T-helper 2 cell (primary cell): Measurements from ENCODE around the gene TAF11L5.
"Not testable (repeated sequence)": the region's sequence is repeated elsewhere in the genome, so short reads cannot be mapped to it uniquely, and the experiment has no call there.

Source experiments
- DNase-seq, 5 experiments: peaks; one replicate each; pipeline versions ENCODE4 v3.0.0 to v3.0.0-alpha.2; 2012 to 2022
- total RNA-seq, 2 donors: gene quantifications; one replicate each; lab custom pipeline; 2026; lab: John Stamatoyannopoulos, UW

The TAF11L5 gene
- 0 reads per million in 2 donors for total RNA-seq

DNA sequence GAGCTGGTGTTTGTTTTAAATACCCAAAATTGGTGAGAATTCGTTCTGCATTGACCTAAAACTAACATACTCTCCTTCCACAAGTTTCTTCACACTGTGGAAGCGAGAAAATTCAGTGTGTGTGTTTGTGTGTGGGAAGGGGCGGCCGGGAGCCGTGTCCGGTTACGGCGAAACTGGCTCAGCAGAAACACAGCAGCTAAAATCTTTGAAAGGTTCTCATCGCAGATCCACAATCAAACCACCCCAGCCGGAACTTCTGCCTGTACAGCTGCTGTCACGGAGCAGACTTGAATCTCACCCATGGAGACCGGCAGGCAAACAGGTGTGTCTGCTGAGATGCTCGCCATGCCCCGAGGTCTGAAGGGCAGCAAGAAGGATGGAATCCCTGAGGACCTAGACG lies at the start of gene TAF11L5:
Gene TAF11L5 (plus strand): TSS at position 301 of the 400 bp plus-strand sequence.
- DNase-seq: not testable (repeated sequence)

DNA sequence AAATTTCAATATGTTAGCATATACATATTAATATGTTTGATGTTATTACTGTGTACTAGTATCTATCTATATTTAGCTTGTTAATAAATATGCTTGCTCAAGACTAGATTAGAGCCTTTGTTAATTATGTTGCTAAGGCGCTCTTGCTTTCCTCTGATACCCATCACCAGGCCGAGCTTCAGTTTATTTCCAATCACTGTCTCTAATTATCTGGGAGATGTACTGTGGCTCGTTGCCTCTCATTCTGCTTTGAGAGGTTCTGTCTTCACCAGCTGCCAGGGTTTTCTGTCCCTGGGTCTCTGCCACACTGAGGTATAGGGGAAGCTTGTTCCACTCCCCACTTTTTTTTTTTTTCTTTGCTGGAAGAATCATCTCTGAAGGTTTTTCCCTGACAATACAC lies 48.0 kb upstream of the TAF11L5 start:
- no peak for DNase-seq

DNA sequence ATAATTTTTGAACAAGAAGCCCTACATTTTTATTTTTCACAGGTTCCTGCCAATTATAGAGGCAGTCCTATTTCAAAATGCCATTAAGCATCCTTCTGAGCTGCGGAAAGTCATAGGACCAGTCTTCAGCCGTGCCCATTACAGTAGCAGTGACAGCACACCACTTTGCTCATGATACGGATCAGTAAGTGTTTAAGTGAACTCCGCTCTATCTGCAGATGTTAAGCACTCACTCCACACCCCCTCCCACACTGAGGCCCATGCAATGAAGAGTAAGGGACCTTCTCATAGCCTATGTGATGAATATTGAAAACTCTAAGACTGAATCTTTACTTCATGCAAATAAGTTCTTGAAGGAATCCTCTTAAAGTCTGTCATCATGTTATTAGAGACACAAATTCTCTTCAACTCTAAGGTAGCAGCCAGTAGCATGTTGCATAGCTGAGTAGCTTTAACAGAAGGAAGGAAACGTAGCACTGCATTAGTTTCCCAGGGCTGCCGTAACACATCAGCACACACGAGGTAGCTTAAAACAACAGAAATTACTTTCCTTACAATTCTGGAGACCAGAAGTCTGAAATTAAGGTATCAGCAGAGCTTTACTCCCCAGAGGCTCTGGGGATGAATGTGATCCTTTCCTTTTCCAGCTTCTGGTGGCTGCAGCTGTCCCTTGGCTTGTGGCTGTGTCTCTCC lies 47.3 kb upstream of the TAF11L5 start:
- DNase-seq: no peak

DNA sequence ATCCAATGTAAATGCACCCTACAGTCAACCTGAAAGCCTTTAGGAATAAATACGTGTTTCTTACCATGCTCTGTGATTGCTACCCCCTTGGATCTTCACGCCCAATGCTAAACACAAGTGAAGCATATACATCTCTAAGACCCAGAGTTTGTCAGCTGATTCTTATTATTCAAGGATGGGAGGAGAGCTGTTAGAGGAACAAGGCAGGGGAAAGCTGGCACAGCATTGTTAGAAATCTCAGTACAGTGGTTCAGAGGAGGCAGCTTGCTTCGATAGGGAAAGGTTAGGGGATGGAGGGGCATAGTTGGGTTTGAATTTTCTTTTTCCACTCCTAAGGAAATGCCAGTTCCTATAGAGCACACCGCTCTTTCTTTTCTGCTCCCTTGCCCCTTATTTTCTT lies 43.7 kb upstream of the TAF11L5 start:
- DNase-seq: no peak

DNA sequence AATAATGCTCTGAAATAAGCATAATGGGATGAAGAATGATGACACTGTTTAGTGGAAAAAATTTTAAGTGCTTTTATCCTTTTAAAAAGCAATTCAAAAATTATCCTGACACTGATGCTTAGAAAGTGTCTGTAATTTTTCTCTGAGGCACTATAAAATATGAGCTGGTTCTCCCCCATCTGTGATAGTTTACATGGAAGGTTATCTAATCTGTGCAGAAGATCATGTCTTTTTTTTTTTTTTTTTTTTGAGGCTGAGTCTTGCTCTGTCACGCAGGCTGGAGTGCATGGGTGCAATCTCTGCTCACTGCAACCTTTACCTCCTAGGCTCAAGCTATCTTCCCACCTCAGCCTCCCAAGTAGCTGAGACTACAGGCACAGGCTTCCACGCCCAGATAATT lies 42.2 kb upstream of the TAF11L5 start:
- DNase-seq: no peak

DNA sequence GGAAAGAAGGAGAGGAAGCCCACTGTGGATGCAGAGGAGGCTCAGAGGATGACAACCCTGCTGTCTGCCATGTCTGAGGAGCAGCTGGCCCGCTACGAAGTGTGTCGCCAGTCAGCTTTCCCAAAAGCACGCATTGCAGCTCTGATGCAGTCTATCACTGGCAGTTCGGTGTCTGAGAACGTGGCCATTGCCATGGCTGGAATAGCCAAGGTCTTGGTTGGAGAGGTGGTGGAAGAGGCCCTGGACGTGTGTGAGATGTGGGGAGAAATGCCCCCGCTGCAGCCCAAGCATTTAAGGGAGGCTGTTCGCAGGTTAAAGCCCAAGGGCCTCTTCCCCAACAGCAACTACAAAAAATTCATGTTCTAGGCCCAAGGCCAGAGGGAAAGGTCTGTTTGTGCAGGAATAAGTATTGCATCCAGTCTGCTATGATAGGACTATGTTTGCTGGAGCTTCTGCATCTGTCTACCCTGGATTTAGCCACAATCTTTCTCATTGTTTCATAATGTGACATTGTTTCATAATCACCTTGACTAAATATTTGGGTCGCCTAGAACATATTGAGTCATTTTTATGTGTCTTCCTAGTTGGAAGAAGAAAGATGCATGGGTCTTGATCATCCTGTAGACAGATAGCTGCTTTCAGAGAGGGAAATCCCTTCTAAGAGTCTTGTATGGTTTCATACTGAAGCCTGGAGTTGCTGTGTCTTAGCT lies 38.4 kb upstream of the TAF11L5 start:
- DNase-seq: not testable (repeated sequence)

DNA sequence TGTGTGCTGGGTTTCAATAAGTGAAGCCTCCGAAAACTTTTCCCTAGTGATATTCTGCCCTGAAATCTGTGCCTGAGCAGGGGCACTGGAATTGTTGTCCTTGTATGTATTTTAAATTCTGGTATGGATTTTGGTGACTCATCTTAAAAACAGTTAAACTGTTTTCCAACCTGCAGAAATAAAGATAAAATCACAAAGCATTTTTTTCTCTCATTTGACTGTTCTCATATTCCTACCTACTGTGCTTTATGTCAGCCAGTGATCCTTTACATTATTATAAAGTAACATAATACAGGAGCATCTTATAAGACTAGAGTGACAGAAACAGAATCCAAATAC lies 37.9 kb upstream of the TAF11L5 start:
- DNase-seq: no peak

DNA sequence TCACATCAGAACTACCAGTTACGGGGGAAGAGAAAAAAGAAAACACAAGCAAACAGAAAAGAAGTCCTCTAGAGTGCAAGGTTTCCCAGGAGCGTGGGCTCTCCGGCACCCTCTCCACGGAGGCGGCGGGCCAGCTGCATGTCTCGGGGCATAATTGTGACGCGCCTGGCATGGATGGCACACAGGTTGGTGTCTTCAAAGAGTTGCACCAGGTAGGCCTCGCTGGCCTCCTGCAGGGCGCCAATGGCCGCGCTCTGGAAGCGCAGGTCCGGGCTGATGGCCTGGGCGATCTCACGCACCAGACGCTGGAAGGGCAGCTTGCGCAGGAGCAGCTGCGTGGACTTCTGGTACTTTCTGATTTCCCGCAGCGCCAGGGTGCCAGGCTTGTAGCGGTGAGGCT lies 33.8 kb upstream of the TAF11L5 start:
- DNase-seq: not testable (repeated sequence)

DNA sequence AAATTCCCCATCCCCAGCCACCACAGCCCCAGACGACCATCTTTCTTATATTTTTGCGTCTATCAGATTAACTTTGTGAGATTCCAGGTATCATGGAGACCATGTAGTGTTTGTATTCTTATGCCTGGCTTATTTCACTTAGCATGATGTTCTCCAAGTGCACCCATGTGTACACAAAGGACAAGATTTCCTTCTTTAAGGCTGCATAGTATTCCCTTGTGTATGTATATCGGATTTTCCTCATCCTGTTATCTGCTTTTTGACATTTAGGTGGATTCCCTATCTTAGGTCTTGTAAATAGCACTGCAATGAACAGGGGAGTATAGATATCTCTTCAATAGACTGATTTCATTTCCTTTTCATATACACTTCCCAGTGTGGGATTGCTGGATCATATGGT lies 32.3 kb upstream of the TAF11L5 start:
- no peak for DNase-seq

DNA sequence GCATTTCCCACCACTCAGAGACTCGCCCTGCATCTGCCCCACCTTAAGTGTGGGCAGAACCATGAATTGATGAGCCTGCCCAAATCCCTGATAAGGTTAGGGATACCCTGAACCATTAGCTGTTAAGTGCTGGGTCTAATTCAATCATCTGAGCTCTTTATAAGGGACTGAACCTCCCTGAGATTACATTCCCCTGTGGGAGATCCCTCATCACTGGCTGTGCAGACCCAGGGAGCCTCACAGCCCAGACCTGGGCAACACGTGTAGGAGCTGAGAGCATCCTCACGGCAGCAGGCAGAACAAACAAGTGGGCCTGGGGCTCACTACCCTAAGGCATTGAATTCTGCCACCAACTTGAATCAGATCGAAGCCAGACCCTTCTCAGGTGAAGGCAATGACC lies 27.6 kb upstream of the TAF11L5 start:
- DNase-seq: no peak

DNA sequence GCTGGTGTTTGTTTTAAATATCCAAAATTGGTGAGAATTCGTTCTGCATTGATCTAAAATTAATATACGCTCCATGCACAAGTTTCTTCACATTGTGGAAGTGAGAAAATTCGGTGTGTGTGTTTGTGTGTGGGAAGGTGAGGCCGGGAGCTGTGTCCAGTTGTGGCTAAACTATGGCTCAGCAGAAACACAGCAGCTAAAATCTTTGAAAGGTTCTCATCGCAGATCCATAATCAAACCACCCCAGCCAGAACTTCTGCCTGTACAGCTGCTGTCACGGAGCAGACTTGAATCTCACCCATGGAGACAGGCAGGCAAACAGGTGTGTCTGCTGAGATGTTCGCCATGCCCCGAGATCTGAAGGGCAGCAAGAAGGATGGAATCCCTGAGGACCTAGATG lies 27.1 kb upstream of the TAF11L5 start, which contains the start of gene TAF11L2:
Gene TAF11L2 (plus strand): TSS at position 301 of the 400 bp plus-strand sequence.
- DNase-seq: not testable (repeated sequence)

DNA sequence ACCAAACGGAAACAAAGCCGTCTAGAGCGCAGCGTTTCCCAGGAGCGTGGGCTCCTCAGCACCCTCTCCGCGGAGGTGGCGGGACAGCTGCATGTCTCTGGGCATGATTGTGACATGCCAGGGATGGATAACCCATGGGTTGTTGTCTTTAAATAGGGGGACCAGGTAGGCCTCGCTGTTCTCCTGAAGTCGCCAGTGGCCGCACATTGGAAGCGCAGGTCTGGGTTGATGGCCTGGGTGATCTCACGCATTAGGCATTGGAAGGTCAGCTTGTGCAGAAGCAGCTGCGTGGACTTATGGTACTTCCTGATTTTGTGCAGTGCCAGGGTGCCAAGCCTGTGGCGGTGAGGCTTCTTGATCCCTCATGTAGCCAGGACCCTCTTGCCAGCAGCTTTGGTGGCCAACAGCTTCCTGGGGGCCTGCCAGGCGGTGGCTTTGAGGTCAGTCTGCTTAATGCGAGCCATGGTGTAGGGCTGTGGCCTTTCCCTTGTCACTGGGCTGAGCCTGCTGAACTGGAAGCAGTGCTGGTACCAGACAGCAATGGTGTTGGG lies 13.2 kb upstream of the TAF11L5 start:
- DNase-seq: no peak

DNA sequence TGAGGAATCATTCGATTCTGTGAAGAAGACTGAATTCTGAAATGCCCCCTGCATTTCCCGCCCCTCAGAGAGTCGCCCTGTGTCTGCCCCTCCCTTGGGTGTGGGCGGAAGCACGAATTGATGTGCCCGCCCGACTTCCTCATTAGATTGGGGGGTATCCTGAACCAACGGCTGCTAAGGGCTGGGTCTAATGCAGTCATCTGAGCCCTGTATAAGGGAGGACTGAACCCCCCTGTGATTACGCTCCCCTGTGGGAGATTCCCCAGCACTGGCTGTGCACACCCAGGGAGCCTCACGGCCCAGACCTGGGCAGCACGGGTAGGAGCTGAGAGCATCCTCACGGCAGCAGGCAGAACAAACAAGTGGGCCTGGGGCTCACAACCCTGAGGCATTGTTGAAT lies 7.5 kb upstream of the TAF11L5 start:
- peak in 1 of 5 experiments; percentile 10 for DNase-seq

DNA sequence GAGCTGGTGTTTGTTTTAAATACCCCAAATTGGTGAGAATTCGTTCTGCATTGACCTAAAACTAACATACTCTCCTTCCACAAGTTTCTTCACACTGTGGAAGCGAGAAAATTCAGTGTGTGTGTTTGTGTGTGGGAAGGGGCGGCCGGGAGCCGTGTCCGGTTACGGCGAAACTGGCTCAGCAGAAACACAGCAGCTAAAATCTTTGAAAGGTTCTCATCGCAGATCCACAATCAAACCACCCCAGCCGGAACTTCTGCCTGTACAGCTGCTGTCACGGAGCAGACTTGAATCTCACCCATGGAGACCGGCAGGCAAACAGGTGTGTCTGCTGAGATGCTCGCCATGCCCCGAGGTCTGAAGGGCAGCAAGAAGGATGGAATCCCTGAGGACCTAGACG lies 7.0 kb upstream of the TAF11L5 start, which contains the start of gene TAF11L3:
Gene TAF11L3 (plus strand): TSS at position 301 of the 400 bp plus-strand sequence.
- DNase-seq: not testable (repeated sequence)

DNA sequence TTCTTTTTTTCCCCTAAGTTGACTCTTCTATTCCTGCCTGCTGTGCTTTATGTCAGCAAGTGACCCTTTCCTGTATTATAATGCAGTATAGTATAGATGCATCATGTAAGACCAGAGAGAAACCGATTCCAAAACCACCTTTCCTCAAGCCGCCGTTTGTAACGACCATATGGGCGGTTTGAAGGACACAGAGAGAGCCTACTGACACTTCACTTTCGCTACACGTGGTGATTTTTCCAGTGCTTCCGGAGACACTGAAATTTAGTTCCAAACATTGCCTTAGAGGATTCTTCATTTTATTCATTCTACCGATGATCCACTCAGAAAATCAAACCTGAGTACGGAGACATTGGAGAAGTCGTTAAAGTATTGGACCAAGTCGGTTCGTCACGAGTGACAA lies 5.5 kb upstream of the TAF11L5 start:
- DNase-seq: not testable (repeated sequence)

DNA sequence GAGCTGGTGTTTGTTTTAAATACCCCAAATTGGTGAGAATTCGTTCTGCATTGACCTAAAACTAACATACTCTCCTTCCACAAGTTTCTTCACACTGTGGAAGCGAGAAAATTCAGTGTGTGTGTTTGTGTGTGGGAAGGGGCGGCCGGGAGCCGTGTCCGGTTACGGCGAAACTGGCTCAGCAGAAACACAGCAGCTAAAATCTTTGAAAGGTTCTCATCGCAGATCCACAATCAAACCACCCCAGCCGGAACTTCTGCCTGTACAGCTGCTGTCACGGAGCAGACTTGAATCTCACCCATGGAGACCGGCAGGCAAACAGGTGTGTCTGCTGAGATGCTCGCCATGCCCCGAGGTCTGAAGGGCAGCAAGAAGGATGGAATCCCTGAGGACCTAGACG lies 3.5 kb upstream of the TAF11L5 start, which contains the start of gene TAF11L4:
Gene TAF11L4 (plus strand): TSS at position 301 of the 400 bp plus-strand sequence.
- DNase-seq: not testable (repeated sequence)

DNA sequence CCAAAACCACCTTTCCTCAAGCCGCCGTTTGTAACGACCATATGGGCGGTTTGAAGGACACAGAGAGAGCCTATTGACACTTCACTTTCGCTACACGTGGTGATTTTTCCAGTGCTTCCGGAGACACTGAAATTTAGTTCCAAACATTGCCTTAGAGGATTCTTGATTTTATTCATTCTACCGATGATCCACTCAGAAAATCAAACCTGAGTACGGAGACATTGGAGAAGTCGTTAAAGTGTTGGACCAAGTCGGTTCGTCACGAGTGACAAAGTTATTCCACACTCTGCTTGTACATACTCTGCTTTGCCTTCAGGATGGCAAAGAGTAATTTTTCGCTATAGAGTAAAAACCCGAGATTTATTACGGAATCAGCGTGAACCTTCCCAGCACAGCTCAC lies 1.5 kb downstream of the TAF11L5 start:
- peak in 3 of 5 experiments; percentile 2 to 18 (median 7) for DNase-seq

DNA sequence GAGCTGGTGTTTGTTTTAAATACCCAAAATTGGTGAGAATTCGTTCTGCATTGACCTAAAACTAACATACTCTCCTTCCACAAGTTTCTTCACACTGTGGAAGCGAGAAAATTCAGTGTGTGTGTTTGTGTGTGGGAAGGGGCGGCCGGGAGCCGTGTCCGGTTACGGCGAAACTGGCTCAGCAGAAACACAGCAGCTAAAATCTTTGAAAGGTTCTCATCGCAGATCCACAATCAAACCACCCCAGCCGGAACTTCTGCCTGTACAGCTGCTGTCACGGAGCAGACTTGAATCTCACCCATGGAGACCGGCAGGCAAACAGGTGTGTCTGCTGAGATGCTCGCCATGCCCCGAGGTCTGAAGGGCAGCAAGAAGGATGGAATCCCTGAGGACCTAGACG lies 3.3 kb downstream of the TAF11L5 start, which contains the start of gene TAF11L6:
Gene TAF11L6 (plus strand): TSS at position 301 of the 400 bp plus-strand sequence.
- DNase-seq: not testable (repeated sequence)
